ENCODE results near the gene ZFX.

GRCh38 chrX:24148535-24149350 is 786 bp upstream of the ZFX start:
- TF ChIP-seq CTCF (IDR thresholded peaks at IDR 0.05; ENCODE audit: insufficient read depth, low read length): no peak
- no peak for TF ChIP-seq POLR2AphosphoS5 (IDR thresholded peaks at IDR 0.05; ENCODE audit: low read depth)
- no peak for TF ChIP-seq GABPA (IDR thresholded peaks at IDR 0.05; ENCODE audit: low read depth)

All from HL-60 (cell line).